Stimulated activated CD8-positive, alpha-beta memory T cell treated with anti-CD3 and anti-CD28 coated beads, Interleukin-15, amount 100 ng/mL, for 4 hours (primary cell): ENCODE data around the gene REPIN1.

Experiments
- DNase-seq, 2 donors: peaks; one replicate each; pipeline ENCODE4 v3.0.0-alpha.2; 2020; ENCODE audit warnings: low read depth in 2 of 2

Gene REPIN1

DNA sequence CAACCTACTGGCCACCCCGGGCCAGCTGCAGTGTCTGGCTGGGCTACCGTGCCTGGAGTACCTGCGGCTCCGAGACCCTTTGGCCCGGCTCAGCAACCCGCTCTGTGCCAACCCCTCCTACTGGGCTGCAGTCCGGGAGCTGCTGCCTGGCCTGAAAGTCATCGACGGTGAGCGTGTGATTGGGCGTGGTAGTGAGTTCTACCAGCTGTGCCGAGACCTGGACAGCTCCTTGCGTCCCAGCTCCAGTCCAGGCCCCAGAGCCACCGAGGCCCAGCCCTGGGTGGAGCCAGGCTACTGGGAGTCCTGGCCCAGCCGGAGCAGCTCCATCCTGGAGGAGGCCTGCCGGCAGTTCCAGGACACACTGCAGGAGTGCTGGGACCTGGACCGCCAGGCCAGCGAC is 31.4 kb upstream of the REPIN1 start:
- no peak for DNase-seq

DNA sequence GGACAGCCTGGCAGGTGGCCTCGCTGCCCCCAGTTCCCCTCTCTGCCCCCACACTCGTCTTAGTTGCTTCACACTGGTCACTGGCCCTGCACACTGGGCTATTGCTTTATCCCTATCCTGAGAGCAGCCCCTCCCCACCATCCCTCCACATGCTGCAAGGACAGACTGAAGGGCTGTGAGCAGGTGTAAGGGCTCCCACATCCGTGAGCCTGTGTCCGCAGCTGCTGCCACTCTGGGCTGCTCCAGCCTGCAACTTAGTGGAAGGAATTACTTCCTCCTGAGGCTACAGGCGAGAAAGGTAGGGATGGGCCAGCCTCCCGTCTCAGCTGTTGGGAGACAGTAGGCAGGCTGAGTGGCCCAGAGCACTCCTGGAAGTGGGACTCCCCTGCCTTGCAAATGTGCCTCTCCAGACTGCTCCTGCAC is 31.0 kb upstream of the REPIN1 start:
- no peak for DNase-seq

DNA sequence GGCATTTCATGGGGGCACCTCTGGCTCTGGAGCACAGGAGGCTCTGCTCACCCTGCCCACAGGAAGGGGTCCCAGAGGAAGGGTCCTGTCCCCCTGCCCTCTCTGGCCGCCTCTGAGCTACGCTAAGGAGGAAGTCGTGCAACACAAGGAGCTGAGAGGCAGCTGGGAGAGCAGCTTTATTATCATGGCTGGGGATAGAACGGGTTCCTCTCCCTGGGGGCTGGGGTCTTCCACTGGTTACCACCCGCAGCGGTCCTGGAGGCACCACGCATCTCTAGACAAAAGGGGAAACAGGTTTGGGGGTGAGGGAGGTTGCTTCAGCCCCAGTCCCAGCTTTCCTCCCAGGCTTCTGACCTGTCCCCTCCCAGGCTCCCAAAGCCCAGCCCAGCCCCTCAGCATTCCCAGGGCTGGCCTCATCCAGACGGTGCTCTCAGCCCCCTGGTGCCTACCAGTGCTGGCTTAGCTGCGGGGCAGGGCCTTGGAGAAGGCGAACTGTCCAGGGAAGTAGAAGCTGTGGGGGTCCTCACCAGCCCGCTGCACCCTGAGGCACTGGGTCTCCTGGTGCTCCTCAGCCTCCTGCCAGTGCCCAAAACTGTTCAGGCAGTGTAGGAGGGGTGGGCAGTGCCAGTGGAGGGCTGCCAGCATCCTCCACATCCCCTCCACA is 30.3 kb upstream of the REPIN1 start:
- no peak for DNase-seq

DNA sequence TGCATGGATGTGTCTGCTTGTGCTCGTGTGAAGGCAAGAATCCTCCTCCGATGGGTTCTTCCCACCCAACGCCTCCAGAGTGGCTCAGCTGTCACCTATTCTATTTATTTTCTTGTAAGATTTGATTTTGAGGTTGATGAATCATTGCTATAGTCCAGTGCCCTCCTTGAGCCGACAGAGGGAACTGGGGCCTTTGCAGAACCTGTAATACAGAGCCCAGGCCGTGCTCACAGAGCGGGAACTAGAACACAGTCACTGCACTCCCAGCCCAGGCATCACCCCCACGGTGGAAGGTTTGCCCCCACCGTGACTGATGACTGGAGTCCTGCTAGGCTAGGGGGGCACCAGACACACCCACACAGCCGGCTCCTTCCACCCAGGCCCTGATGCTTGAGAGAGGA is 29.2 kb upstream of the REPIN1 start:
- DNase-seq: no peak

DNA sequence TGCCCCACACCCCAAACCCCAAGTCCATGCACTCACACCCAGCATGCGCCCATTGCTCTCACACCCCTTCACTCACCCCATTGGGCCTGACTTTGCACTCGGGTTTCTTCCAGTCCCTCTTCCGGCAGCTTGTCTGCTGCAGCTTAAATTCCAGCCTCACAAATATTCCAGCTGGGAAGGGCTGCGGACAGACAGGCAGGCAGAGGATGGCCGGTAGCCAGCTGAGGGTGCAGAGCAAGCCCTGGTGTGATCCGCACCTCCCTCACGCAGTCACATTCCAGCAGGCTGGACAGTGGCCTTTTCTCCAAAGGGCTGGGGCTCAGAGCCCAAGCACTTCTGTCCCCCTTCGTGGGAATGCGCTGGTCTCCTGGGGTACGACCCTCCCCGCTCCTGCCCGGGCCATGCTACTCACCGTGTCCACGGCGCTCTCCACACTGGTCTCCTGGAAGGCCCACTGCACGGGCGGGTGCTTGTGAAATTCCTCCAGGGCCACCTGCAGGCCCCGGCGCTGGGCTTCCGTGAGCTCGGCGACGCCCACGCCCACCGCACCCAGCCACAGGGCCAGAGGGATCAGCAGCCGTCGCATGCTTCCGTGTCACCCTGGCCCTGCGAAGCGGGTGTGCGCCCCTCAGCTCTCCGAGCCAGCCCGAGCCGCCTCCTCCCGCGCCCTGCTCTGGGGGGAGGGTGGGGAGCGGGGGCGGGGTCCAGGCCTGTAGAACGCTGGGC is 28.4 kb upstream of the REPIN1 start:
- no peak for DNase-seq

DNA sequence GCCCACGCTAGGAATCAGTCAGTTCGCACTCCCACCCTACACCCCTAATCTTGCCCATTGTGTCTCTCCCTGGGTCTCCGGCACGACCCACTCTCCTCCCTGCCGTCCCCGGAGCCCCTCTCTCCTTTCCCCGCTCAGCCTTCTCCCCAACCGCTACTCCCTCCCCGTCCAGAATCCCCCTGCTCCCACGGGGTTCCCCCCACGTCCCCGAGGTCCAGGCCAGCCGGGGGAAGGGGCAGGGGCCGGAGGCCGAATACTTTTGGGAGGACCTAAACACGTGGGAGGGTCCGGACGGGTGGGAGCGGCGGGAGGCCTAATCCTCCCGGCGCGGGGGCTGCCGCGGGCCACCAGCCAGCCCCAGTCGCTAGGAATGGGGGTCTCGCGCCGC is 27.8 kb upstream of the REPIN1 start:
- DNase-seq: no peak

DNA sequence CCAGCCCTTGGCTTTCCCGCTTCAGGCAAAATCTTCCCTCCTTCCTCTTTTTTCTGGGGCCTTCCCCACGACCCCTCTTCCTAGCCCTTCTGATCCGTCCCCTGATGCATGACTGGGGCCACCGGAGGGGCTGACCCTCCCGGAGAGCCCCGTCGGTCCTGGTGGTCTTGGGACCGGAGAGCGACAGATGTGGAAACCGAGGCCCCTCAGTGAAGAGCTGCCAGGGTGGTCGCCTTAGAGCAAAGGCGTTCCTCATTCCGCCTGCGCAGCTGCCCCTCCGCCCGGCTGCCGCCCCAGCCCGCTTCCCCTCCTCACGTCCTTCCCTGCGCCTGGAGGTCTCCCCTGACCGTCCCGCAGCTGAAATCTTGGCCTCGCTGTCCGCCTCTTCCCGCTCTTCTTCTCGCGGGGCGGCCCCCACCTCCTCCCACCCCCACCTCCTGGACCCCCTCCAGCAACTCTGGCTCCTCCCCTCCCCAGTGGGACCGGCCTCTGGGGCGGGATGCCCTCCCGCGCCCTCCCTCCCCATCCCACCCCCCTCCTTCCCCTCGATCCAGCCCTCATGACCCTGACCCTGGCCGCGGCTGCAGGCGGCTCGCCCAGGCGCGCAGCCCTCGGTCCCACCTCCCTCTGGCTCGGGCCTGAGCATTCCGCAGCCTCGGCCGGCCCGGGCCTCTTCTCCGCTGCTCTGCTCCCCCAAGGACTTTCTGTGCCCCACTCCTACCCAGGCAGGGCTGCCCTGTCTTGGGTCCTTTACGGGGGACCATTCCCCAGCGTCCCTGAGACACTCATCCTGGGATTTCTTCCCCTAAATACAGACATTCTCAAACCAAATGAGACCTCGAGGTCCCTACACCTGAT is 27.1 kb upstream of the REPIN1 start, which contains the start of gene RARRES2:
TSS of gene RARRES2 (minus strand) at position 367 of the 858 bp plus-strand sequence. CDS start 1,020 bp downstream, outside the sequence.
- DNase-seq: no peak

DNA sequence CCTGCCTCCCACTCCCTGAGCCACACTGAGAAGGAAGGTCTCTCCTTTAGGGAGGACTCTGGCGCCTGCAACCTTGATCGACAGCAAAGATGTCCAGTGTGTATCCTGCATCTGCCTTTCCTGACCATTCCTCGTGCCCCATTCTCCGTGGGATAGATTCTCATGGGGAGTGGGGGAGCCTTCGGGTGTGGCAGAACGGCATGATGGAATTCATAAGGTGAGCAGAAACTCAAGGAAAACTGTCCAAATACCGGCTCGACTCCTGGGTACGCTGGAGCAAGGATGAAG is 26.6 kb upstream of the REPIN1 start:
- DNase-seq: no peak

DNA sequence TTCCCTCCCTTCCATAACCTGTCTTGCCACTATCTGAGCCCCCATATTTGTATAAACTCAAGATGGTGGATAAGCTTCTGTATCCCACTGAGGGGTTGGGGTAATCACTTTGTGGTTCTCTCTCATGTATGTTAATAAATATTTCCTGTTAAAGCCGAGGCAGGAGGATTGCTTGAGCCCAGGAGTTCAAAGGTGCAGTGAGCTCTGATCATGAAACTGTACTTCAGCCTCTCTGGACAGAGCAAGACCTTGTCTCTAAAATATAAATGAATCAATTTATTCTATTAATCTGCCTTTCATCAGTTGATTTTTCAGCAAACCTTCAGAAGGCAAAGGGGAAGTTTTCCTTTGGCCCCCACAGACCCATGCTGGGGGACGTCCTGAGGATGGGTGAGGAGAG is 25.4 kb upstream of the REPIN1 start:
- DNase-seq: no peak

DNA sequence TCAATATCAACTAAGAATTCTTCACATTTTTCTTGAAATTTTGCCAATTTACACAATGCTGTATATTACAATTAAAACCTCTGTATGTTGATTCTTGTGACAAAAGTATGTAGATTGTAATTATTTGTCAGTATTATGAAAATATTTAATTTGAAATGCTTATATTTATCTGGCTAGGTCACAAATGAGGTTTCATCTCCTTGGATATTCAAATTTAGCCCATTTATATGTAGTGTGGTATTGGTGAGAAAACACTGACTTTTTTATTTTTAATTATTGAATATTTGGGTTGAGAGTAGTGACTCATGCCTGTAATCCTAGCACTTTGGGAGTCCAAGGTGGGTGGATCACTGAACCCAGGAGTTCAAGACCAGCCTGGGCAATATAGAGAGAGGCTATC is 24.3 kb upstream of the REPIN1 start:
- DNase-seq: no peak

DNA sequence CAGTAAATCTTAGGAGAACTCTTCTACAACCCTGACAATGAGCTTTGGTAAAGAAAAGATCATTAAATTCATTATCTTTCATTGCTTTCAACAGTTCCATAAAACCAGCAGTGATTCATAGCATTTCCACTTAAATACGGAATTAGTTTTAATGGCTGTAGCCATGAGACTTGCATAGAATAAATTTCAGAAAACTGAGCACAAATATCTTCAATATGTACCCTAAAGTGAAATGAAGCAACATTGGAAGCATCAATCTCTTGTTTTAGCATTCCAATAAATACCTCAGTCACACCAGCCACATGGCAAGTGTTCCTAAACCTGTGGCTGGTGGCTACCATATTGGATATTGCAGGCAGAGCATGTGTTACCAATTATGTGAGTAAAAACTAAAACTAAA is 23.6 kb upstream of the REPIN1 start:
- DNase-seq: no peak

DNA sequence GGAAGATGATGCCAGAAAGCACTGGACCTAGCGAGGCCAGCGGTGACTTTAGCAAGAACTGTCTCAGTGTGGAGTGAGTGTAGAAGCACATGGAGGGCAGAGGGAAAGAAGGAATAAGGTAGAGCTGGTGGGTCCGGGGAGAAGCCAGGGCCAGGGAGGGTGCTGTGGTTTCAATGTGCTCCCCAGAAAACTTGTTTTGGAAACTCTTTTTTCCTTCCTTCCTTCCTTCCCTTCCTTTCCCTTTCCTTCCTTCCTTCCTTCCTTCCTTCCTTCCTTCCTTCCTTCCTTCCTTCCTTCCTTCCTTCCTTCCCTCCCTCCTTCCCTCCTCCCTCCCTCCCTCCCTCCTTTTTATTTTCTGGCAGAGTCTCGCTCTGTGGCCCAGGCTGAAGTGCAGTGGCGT is 21.7 kb upstream of the REPIN1 start:
- DNase-seq: no peak

DNA sequence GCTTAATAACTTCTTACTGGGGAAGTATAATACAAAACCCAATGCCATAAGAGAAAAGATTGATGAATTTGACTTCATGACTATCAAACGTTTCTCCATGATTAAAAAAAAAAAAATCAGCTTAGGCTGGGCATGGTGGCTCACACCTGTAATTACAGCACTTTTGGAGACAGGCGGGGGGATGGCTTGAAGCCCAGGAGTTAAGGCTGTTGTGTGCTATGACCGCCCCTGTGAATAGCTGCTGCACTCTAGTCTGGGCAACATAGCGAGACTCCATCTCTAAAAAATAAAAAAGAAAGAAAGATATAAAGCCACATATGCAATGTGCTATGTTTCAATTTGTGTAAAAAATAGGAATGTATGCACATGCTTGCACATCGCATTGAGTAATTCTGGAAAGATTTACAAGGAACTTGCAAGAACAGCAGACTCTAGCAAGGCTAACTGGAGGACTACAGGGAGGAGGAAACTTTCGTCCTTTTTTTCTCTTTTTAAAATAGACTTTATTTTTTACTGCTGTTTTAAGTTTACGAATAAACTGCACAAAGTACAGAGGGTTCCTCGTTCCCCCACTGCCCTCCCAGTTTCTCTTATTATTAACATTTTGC is 16.9 kb upstream of the REPIN1 start:
- DNase-seq: no peak

DNA sequence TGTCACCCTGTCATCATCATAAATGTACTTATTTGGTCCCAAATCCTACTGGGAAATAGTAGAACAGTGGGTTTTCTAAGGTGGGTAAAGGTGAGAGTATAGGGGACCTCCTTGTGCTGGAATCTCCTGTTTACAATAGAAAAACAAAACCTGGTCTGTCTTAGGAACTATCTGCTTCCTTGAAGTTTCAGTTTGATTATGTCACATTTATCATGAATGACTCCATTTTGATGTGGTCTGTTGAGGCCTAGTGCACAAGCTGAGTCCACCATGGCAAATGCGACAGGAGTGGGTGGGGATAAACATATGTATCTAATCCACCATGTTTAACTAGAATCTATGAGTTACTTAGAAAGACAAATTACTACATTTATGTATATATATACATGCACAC is 13.0 kb upstream of the REPIN1 start:
- DNase-seq: no peak

DNA sequence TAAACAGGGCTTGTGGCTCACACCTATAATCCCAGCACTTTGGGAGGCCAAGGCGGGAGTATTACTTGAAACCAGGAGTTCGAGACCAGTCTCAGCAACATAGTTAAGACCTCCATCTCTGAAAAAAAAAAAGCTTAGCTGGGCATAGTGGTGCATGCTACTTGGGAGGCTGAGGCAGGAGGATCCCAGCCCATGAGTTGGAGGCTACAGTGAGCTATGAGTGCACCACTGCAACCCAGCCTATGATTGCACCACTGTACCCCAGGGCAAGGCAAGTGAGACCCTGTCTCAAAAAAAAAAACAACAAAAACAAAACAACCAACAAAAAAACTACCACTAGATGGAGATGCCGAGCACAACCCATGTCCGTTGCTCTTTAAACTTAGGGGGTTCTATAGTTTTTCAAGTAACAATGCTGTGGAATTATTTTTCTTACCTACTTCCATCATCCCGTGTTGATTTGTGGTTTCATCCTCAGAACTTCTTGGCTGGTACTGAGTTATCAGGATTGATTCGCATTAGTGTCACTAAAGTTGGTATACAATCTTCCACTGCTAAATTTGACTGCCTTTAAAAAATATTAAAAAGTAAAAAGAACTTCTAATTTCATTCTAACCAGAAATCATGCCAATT is 12.2 kb upstream of the REPIN1 start:
- no peak for DNase-seq

DNA sequence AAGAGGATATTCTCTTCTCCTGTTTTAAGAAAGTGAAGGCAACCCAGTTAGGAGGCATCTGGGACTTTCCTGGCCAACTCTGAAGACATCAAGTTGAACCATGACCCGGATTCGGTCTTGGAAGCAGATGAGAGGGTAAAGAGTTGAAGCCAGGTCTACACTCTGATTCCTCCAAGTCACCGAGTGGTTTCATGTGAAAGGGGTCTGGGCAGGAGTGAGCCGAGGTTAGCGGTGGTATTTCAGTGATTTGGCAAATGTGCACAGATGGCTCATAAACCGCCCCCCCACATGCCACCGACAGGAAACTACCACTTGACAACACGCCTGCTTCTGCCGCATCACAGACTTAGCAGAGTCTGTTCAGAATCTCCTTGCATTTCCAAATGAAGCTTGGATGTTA is 11.4 kb upstream of the REPIN1 start:
- peak; percentile 54 to 58 for DNase-seq

DNA sequence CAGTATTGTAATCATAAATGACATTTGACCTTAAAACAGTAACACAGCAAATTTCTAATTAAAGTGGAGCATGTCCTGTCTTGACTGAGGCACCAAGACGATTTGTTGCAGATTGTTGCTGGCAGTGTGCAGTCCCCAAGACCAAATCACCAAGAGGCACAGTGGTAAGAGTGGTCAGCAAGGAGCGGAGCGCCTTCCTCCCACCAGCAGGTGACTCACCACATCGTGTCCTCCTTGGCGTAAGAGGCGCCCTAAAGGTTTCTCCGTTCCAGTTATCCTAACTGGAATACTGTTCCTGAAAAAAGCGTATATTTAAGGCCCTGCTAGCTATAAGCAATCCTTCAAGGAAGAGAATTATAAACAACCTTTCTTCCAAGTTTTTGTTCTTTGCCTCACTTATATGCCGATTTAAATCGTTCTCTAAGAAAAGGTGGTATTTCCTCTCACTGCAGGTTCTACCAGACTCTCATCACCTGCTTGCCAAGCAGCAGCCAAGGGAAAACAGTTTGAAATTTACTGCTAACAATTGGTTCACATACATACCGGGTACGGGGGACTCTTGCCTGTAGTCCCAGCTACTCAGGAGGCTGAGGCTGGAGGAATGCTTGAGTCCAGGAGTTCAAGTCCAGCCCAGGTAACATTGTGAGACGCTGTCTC is 10.7 kb upstream of the REPIN1 start:
- DNase-seq: no peak

DNA sequence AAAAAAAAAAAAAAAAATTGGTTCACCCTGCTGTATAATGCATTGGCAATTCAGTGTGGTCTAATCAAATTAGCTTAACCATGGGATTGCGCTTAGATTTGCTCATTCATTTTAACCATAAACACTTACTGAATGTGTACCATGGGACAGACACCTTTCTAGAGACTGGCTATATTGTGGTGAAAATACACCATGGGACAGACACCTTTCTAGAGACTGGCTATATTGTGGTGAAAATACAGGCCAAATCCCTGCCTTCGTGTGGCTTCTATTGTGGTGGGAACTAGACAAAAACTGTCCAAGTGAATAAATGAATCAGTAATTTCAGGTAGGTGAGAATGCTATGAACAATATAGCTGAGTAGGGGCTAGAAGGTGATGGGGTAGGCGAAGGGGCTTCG is 10.2 kb upstream of the REPIN1 start:
- DNase-seq: no peak

DNA sequence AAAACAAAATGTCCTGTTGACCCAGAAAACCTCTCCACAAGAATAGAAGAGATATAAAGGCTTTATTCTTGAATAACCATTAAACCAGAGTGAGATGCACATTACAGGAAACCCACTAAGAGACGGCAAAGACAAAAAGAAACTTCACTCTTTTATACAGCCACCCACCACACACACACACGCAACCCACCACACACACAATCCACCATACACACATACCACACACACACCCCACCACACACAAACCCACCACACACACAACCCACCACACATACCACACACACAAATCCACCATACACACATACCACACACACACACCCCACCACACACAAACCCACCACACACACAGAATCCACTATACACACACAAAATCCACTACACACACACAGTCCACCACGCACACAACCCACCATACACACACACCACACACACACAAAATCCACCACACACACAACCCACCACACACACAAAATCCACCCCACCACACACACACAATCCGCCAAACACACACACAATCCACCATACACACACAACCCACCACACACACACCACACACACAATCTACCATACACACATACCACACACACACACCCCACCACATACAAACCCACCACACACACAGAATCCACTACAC is 9.5 kb upstream of the REPIN1 start:
- no peak for DNase-seq

DNA sequence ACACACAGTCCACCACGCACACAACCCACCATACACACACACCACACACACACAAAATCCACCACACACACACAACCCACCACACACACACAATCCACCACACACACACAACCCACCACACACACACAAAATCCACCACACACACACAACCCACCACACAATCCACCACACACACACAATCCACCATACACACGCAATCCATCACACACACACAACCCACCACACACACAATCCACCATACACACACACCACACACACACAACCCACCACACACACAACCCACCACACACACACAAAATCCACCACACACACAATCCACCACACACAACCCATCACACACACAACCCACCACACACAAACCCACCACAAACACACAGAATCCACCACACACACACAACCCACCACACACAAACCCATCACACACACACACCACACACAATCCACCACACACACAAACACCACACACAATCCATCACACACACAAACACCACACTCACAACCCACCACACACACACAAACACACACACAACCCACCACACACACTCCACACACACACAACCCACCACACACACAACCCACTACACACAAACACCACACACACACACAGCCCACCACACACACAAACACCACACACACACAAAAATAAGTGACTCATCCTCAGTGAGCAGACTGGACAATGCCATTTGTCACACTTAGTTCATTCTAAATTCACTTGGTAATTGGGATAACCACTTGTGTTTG is 8.8 kb upstream of the REPIN1 start:
- DNase-seq: no peak
